HEK293 (cell line): ENCODE data around the gene RAD54L.

Source experiments
- CTCF ChIA-PET: fragments of 350-600 bp; formaldehyde crosslinking; extraction: SDS; loops from one replicate; lab custom pipeline; 2021; ENCODE audit warnings: antibody characterized with exemption; lab: Yijun Ruan, JAX
- POLR2A ChIA-PET: fragments of 300-600 bp; formaldehyde crosslinking; extraction: SDS; loops from one replicate; lab custom pipeline; 2020; ENCODE audit warnings: antibody characterized with exemption, inconsistent platforms; lab: Yijun Ruan, JAX
- H3K27ac ChIP-seq: fragments of 200-500 bp; sonication (Bioruptor generic); 2 replicates; pipeline ENCODE4 v1.5.1; 2014; ENCODE audit warnings: low read depth, low read length, control low read depth, inconsistent platforms; ENCODE audit errors: extremely low read depth
- H3K36me3 ChIP-seq, 2 experiments: fragments of 200-500 bp in 1 of 2; sonication (Bioruptor generic) in 1 of 2; 1 replicate in 1 of 2; 2 replicates in 1 of 2; pipeline ENCODE4 v1.5.1; 2014 to 2017; ENCODE audit warnings: inconsistent platforms in 2 of 2, low read length in 2 of 2; ENCODE audit not compliant: control insufficient read depth in 2 of 2, insufficient read depth in 1 of 2
- H3K4me1 ChIP-seq: fragments of 200-500 bp; sonication (Bioruptor generic); 2 replicates; pipeline ENCODE4 v1.5.1; 2014; ENCODE audit warnings: mild to moderate bottlenecking, low read length, inconsistent platforms; ENCODE audit not compliant: control insufficient read depth, insufficient read depth
- H3K4me3 ChIP-seq: 2 replicates; pipeline ENCODE4 v1.5.1; 2011; ENCODE audit warnings: low read depth, mild to moderate bottlenecking, control low read depth, low read length, moderate library complexity
- H3K9me3 ChIP-seq: fragments of 200-500 bp; sonication (Bioruptor generic); 2 replicates; pipeline ENCODE4 v1.5.1; 2014; ENCODE audit warnings: low read depth, low read length, inconsistent platforms; ENCODE audit not compliant: control insufficient read depth, insufficient read depth
- BCL11B ChIP-seq: fragments of 450-650 bp; formaldehyde crosslinking; IDR thresholded peaks from 2 replicates; pipeline ENCODE4 v1.5.1; 2016; ENCODE audit warnings: low read depth, missing biosample characterization, missing genetic modification characterization
- IKZF3 ChIP-seq: fragments of 450-650 bp; IDR thresholded peaks from 2 replicates; pipeline ENCODE4 v1.5.0; 2018; ENCODE audit warnings: missing biosample characterization, mild to moderate bottlenecking, missing genetic modification characterization, moderate library complexity
- KLF7 ChIP-seq: fragments of 450-650 bp; formaldehyde crosslinking; IDR thresholded peaks from 2 replicates; pipeline ENCODE4 v1.5.1; 2016; ENCODE audit warnings: missing biosample characterization, missing genetic modification characterization, borderline replicate concordance
- MEIS1 ChIP-seq: sonication (generic); formaldehyde crosslinking; IDR thresholded peaks from 2 replicates; pipeline ENCODE4 v1.8.1; 2022; ENCODE audit warnings: missing genetic modification reagents, mild to moderate bottlenecking, borderline replicate concordance
- PRDM10 ChIP-seq: fragments of 450-650 bp; formaldehyde crosslinking; IDR thresholded peaks from 2 replicates; pipeline ENCODE4 v1.5.1; 2016; ENCODE audit warnings: missing biosample characterization, missing genetic modification characterization
- SP2 ChIP-seq: fragments of 450-650 bp; formaldehyde crosslinking; IDR thresholded peaks from 2 replicates; pipeline ENCODE4 v1.5.1; 2016; ENCODE audit warnings: missing biosample characterization, missing genetic modification characterization
- SP7 ChIP-seq: fragments of 450-650 bp; formaldehyde crosslinking; IDR thresholded peaks from 2 replicates; pipeline ENCODE4 v1.5.1; 2016; ENCODE audit warnings: missing biosample characterization, missing genetic modification characterization
- ZBTB21 ChIP-seq: fragments of 450-650 bp; formaldehyde crosslinking; IDR thresholded peaks from 2 replicates; pipeline ENCODE4 v1.5.1; 2017; ENCODE audit warnings: missing biosample characterization, missing genetic modification characterization
- ZFHX2 ChIP-seq: fragments of 450-650 bp; formaldehyde crosslinking; conservative IDR thresholded peaks from 2 replicates; pipeline ENCODE4 v1.5.1; 2016; ENCODE audit warnings: missing biosample characterization, missing genetic modification characterization
- ZNF174 ChIP-seq: fragments of 450-650 bp; formaldehyde crosslinking; IDR thresholded peaks from 2 replicates; pipeline ENCODE4 v1.5.0; 2017; ENCODE audit warnings: missing biosample characterization, mild to moderate bottlenecking, missing genetic modification characterization
- ZNF2 ChIP-seq: fragments of 450-650 bp; formaldehyde crosslinking; IDR thresholded peaks from 2 replicates; pipeline ENCODE4 v1.5.1; 2016; ENCODE audit warnings: missing biosample characterization, missing genetic modification characterization
- ZNF221 ChIP-seq: fragments of 450-650 bp; formaldehyde crosslinking; IDR thresholded peaks from 2 replicates; pipeline ENCODE4 v1.5.1; 2017; ENCODE audit warnings: missing biosample characterization, missing genetic modification characterization, borderline replicate concordance
- ZNF366 ChIP-seq: fragments of 450-650 bp; formaldehyde crosslinking; conservative IDR thresholded peaks from 2 replicates; pipeline ENCODE4 v1.5.1; 2016; ENCODE audit warnings: missing biosample characterization, missing genetic modification characterization
- ZNF404 ChIP-seq: fragments of 450-650 bp; formaldehyde crosslinking; IDR thresholded peaks from 2 replicates; pipeline ENCODE4 v1.5.1; 2017; ENCODE audit warnings: missing biosample characterization, missing genetic modification characterization
- ZNF416 ChIP-seq: fragments of 450-650 bp; formaldehyde crosslinking; IDR thresholded peaks from 2 replicates; pipeline ENCODE4 v1.5.1; 2016; ENCODE audit warnings: missing biosample characterization, missing genetic modification characterization
- ZNF549 ChIP-seq: fragments of 450-650 bp; IDR thresholded peaks from 2 replicates; pipeline ENCODE4 v1.5.1; 2018; ENCODE audit warnings: missing biosample characterization, missing genetic modification characterization, mild to moderate bottlenecking, inconsistent platforms, moderate library complexity
- ZNF561 ChIP-seq: fragments of 450-650 bp; IDR thresholded peaks from 2 replicates; pipeline ENCODE4 v1.5.1; 2018; ENCODE audit warnings: missing biosample characterization, missing genetic modification characterization, borderline replicate concordance
- ZNF571 ChIP-seq: fragments of 450-650 bp; formaldehyde crosslinking; IDR thresholded peaks from 2 replicates; pipeline ENCODE4 v1.5.0; 2017; ENCODE audit warnings: missing biosample characterization, missing genetic modification characterization
- ZNF660 ChIP-seq: fragments of 450-650 bp; IDR thresholded peaks from 2 replicates; pipeline ENCODE4 v1.5.1; 2018; ENCODE audit warnings: missing biosample characterization, mild to moderate bottlenecking, missing genetic modification characterization
- ZNF664 ChIP-seq: fragments of 450-650 bp; formaldehyde crosslinking; IDR thresholded peaks from 2 replicates; pipeline ENCODE4 v1.5.1; 2016; ENCODE audit warnings: missing biosample characterization, missing genetic modification characterization
- ZNF701 ChIP-seq: fragments of 450-650 bp; formaldehyde crosslinking; IDR thresholded peaks from 2 replicates; pipeline ENCODE4 v1.5.1; 2016; ENCODE audit warnings: missing biosample characterization, missing genetic modification characterization
- ZNF768 ChIP-seq: fragments of 450-650 bp; formaldehyde crosslinking; IDR thresholded peaks from 2 replicates; pipeline ENCODE4 v1.5.1; 2018; ENCODE audit warnings: missing biosample characterization, mild to moderate bottlenecking, missing genetic modification characterization
- ZNF785 ChIP-seq: fragments of 450-650 bp; formaldehyde crosslinking; IDR thresholded peaks from 2 replicates; pipeline ENCODE4 v1.5.1; 2016; ENCODE audit warnings: missing biosample characterization, missing genetic modification characterization
- ZNF830 ChIP-seq: fragments of 450-650 bp; IDR thresholded peaks from 2 replicates; pipeline ENCODE4 v1.5.0; 2018; ENCODE audit warnings: missing biosample characterization, missing genetic modification characterization, low read depth, mild to moderate bottlenecking, moderate library complexity
- ZXDB ChIP-seq: fragments of 450-650 bp; formaldehyde crosslinking; IDR thresholded peaks from 2 replicates; pipeline ENCODE4 v1.5.1; 2016; ENCODE audit warnings: missing biosample characterization, missing genetic modification characterization
- TF ChIP-seq, protein P1 (sequence below): fragments of 450-650 bp; formaldehyde crosslinking; IDR thresholded peaks from 2 replicates; pipeline ENCODE4 v1.5.1; 2016; ENCODE audit warnings: missing biosample characterization, missing genetic modification characterization
- TF ChIP-seq, protein P2 (sequence below): fragments of 450-650 bp; formaldehyde crosslinking; IDR thresholded peaks from 2 replicates; pipeline ENCODE4 v1.5.1; 2016; ENCODE audit warnings: missing biosample characterization, missing genetic modification characterization
- TF ChIP-seq, protein P3 (sequence below): fragments of 450-650 bp; formaldehyde crosslinking; IDR thresholded peaks from 2 replicates; pipeline ENCODE4 v1.5.1; 2016; ENCODE audit warnings: missing biosample characterization, missing genetic modification characterization

RAD54L gene

GRCh38 chr1:46246548-46247435, 771 bp upstream of the RAD54L start (continued):
- TF ChIP-seq, protein P1, sequence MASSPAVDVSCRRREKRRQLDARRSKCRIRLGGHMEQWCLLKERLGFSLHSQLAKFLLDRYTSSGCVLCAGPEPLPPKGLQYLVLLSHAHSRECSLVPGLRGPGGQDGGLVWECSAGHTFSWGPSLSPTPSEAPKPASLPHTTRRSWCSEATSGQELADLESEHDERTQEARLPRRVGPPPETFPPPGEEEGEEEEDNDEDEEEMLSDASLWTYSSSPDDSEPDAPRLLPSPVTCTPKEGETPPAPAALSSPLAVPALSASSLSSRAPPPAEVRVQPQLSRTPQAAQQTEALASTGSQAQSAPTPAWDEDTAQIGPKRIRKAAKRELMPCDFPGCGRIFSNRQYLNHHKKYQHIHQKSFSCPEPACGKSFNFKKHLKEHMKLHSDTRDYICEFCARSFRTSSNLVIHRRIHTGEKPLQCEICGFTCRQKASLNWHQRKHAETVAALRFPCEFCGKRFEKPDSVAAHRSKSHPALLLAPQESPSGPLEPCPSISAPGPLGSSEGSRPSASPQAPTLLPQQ (tag by site-specific recombination) = peak; percentile 43
- TF ChIP-seq BCL11B (tag by site-specific recombination) (no peak), ZNF768 (tag by site-specific recombination) (no peak), ZNF571 (no peak), ZNF221 (tag by site-specific recombination) (no peak), KLF7 (tag by site-specific recombination) (peak; percentile 75; the same call in 1 of the 2 replicates), ZNF416 (no peak)

DNA sequence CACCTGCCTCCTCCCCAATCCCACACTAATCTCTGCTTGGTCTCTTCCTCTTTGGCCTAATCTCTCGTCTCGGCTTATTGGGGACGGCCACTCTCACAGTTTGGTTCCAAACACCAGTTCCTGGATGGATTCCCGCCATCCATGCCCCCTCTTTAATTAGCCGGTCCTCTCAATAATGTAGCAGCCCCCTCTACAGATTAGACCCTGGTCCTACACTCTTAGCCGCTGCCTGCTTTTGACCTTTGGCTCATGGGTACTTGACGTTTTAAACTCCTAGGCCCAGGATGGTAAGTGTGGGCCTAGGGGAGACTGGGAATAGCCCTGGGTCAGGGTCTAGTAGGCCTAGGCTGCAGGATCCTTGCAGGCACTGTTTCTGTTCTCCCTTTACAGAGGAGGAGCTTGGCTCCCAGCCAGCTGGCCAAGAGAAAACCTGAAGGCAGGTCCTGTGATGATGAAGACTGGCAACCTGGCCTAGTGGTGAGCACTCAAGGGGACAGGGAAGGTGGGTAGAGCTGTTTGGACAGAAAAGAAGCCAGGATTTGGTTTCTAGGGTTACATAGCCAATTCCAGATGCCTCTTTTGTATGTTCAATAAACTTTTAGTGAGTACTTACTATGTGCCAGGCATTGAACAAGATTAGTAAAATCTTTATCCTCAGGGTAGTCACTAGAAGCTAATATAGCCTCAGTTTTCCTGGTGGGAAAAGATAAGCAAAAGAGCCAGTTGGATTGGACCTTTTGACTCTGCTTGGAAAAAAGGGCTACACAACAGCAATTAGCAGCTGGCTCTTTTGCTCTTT, 758 bp downstream of the RAD54L start:
- Histone ChIP-seq H3K36me3 (peaks cover 34 to 49% of the 10 kb centered on the region in 2 experiments), H3K4me3 (peak overlapping the region; percentile 83), H3K9me3 (no peaks in the 10 kb centered on the region), H3K4me1 (peaks cover 4% of the 10 kb centered on the region; the same call in 1 of the 2 replicates), H3K27ac (peak overlapping the region; percentile 59)
- ChIA-PET CTCF (interaction anchor here (0.7 to 2.9 kb wide), 3 partner anchors 15 to 113 kb away, joined by 3 to 23 read pairs (median 3); no protein-coding TSS in a partner anchor), POLR2A (interaction anchor here (0.6 to 1.5 kb wide), 6 partner anchors 9 to 726 kb away, joined by 3 to 10 read pairs (median 6); partner anchors contain the start of genes LRRC41, PRDX1 and UQCRH)
- TF ChIP-seq, protein P2, sequence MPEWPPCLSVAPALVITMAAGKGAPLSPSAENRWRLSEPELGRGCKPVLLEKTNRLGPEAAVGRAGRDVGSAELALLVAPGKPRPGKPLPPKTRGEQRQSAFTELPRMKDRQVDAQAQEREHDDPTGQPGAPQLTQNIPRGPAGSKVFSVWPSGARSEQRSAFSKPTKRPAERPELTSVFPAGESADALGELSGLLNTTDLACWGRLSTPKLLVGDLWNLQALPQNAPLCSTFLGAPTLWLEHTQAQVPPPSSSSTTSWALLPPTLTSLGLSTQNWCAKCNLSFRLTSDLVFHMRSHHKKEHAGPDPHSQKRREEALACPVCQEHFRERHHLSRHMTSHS (tag by site-specific recombination) = no peak
- TF ChIP-seq ZNF561 = peak; percentile 89; the same call in 1 of the 2 replicates
- TF ChIP-seq MEIS1 (CRISPR knock-in tag) = no peak
- no peak for TF ChIP-seq ZNF366 (tag by site-specific recombination)
- peak; percentile 87 for TF ChIP-seq ZNF701
- TF ChIP-seq ZNF830 = no peak
- TF ChIP-seq PRDM10 (tag by site-specific recombination) = no peak
- no peak for TF ChIP-seq ZNF785 (tag by site-specific recombination)
- no peak for TF ChIP-seq ZNF549 (tag by site-specific recombination)
- peak; percentile 65; the same call in 1 of the 2 replicates for TF ChIP-seq ZNF660 (tag by site-specific recombination)
- no peak for TF ChIP-seq ZXDB (tag by site-specific recombination)
- TF ChIP-seq ZNF174 (tag by site-specific recombination) = no peak
- peak; percentile 25; the same call in 1 of the 2 replicates for TF ChIP-seq ZNF2 (tag by site-specific recombination)
- no peak for TF ChIP-seq SP2 (tag by site-specific recombination)
- no peak for TF ChIP-seq ZFHX2
- TF ChIP-seq ZNF664 (tag by site-specific recombination) = peak; percentile 92
- TF ChIP-seq, protein P3, sequence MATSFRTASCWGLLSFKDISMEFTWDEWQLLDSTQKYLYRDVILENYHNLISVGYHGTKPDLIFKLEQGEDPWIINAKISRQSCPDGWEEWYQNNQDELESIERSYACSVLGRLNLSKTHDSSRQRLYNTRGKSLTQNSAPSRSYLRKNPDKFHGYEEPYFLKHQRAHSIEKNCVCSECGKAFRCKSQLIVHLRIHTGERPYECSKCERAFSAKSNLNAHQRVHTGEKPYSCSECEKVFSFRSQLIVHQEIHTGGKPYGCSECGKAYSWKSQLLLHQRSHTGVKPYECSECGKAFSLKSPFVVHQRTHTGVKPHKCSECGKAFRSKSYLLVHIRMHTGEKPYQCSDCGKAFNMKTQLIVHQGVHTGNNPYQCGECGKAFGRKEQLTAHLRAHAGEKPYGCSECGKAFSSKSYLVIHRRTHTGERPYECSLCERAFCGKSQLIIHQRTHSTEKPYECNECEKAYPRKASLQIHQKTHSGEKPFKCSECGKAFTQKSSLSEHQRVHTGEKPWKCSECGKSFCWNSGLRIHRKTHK (tag by site-specific recombination) = no peak
- no peak for TF ChIP-seq ZNF404 (tag by site-specific recombination)
- TF ChIP-seq SP7 = no peak
- TF ChIP-seq IKZF3 (tag by site-specific recombination) = peak; percentile 8; the same call in 1 of the 2 replicates
- TF ChIP-seq ZBTB21 = no peak
